Spleen (tissue), 7 donors: ENCODE measurements around the gene ZNF653.

Experiments
- CTCF ChIP-seq, 11 experiments: fragments of 200-600 bp in 7 of 11; fragments of 450-650 bp in 4 of 11; sonication (generic) in 4 of 11; IDR thresholded peaks in 8 of 11; conservative IDR thresholded peaks in 3 of 11; 1 replicate in 7 of 11; 2 replicates in 4 of 11; pipeline versions ENCODE4 v1.4.0 to v1.8.0; 2016 to 2021; ENCODE audit warnings: antibody characterized with exemption in 11 of 11, inconsistent platforms in 4 of 11, mild to moderate bottlenecking in 1 of 11
- POLR2AphosphoS5 ChIP-seq, 3 donors: sonication (generic); formaldehyde crosslinking; IDR thresholded peaks; one replicate each; pipeline ENCODE4 v1.5.1; 2017; ENCODE audit warnings: antibody characterized with exemption in 3 of 3
- donor health status: DM: no; HTN: no; CAD: no; lungs with moderate emphysema.
- donor health status: DM: no; HTN: no; CAD: no.
- donor health status: DM: no; HTN: no; CAD: no.

- TF ChIP-seq CTCF (IDR thresholded peaks at IDR 0.05 in 8 of 11, conservative IDR thresholded peaks at IDR 0.05 in 3 of 11) (no peak), POLR2AphosphoS5 (IDR thresholded peaks at IDR 0.05) (peak in 1 of 3 donors; percentile 8)
Measured at GRCh38 chr19:11486661-11487503, 18.8 kb downstream of the ZNF653 start.
